ENCODE results near the gene PLET1.

Gene PLET1

GRCh38 chr11:112237451-112237850, 23.2 kb downstream of the PLET1 start:
- Histone ChIP-seq H2AFZ (ENCODE audit: low read depth, low read length) (no peak overlapping the region), H4K20me1 (ENCODE audit: insufficient read depth, low read length) (no peaks in the 10 kb centered on the region), H3K27ac (ENCODE audit: low read length) (no peak overlapping the region), H3K27me3 (ENCODE audit: insufficient read depth, low read length, poor library complexity) (no peaks in the 10 kb centered on the region), H3K4me3 (ENCODE audit: low read depth in 1 of 2, low read length in 2 of 2) (no peak overlapping the region), H3K9ac (ENCODE audit: low read depth, low read length) (no peak overlapping the region), H3K79me2 (ENCODE audit: insufficient read depth, low read length) (no peaks in the 10 kb centered on the region), H3K9me3 (ENCODE audit: insufficient read depth, low read length, severe bottlenecking) (no peaks in the 10 kb centered on the region), H3K4me2 (ENCODE audit: insufficient read depth, low read length) (no peak overlapping the region), H3K36me3 (ENCODE audit: insufficient read depth, low read length) (peaks cover 44% of the 10 kb centered on the region), H3K4me1 (ENCODE audit: insufficient read depth, low read length) (no peaks in the 10 kb centered on the region)
- ATAC-seq (ENCODE audit: insufficient read depth, low read depth) (no peak), DNase-seq (no peak)
- TF ChIP-seq EZH2 (IDR thresholded peaks at IDR 0.05; ENCODE audit: borderline replicate concordance, low read depth, low read length, severe bottlenecking) (no peak), CTCF (IDR thresholded peaks at IDR 0.05; ENCODE audit: borderline replicate concordance, extremely low read depth, low read length, poor library complexity, severe bottlenecking) (no peak)

- no peak overlapping the region for H3K9ac ChIP-seq (ENCODE audit: low read depth, low read length)
- 0 out of 2 replicates have a peak, but pooled peaks cover 3% of the 10 kb centered on the region for H3K79me2 ChIP-seq (ENCODE audit: insufficient read depth, low read length)
- H2AFZ ChIP-seq (ENCODE audit: low read depth, low read length) = no peak overlapping the region
- no peaks in the 10 kb centered on the region for H3K9me3 ChIP-seq (ENCODE audit: insufficient read depth, low read length, severe bottlenecking)
- H4K20me1 ChIP-seq (ENCODE audit: insufficient read depth, low read length) = no peaks in the 10 kb centered on the region
- peaks cover 47% of the 10 kb centered on the region for H3K36me3 ChIP-seq (ENCODE audit: insufficient read depth, low read length)
- no peak overlapping the region for H3K4me2 ChIP-seq (ENCODE audit: insufficient read depth, low read length)
- TF ChIP-seq CTCF (IDR thresholded peaks at IDR 0.05; ENCODE audit: borderline replicate concordance, extremely low read depth, low read length, poor library complexity, severe bottlenecking) (no peak), EZH2 (IDR thresholded peaks at IDR 0.05; ENCODE audit: borderline replicate concordance, low read depth, low read length, severe bottlenecking) (no peak)
- H3K27me3 ChIP-seq (ENCODE audit: insufficient read depth, low read length, poor library complexity) = no peaks in the 10 kb centered on the region
- no peak overlapping the region for H3K27ac ChIP-seq (ENCODE audit: low read length)
- H3K4me1 ChIP-seq (ENCODE audit: insufficient read depth, low read length) = no peaks in the 10 kb centered on the region
- DNase-seq (no peak), ATAC-seq (ENCODE audit: insufficient read depth, low read depth) (no peak)
- no peak overlapping the region for H3K4me3 ChIP-seq (ENCODE audit: low read depth in 1 of 2, low read length in 2 of 2)
Measured at GRCh38 chr11:112235750-112236390, 24.8 kb downstream of the PLET1 start.

- peaks cover 58% of the 10 kb centered on the region for H3K36me3 ChIP-seq (ENCODE audit: insufficient read depth, low read length)
Measured at GRCh38 chr11:112231952-112232351, 28.7 kb downstream of the PLET1 start.

More at GRCh38 chr11:112231952-112232351, 28.7 kb downstream of the PLET1 start:
- Histone ChIP-seq H3K4me2 (ENCODE audit: insufficient read depth, low read length) (no peak overlapping the region), H4K20me1 (ENCODE audit: insufficient read depth, low read length) (no peaks in the 10 kb centered on the region), H3K9me3 (ENCODE audit: insufficient read depth, low read length, severe bottlenecking) (no peaks in the 10 kb centered on the region), H3K79me2 (ENCODE audit: insufficient read depth, low read length) (peaks cover 36% of the 10 kb centered on the region), H3K9ac (ENCODE audit: low read depth, low read length) (no peak overlapping the region), H3K27me3 (ENCODE audit: insufficient read depth, low read length, poor library complexity) (no peaks in the 10 kb centered on the region), H3K4me1 (ENCODE audit: insufficient read depth, low read length) (peaks cover 14% of the 10 kb centered on the region), H2AFZ (ENCODE audit: low read depth, low read length) (no peak overlapping the region), H3K27ac (ENCODE audit: low read length) (no peak overlapping the region), H3K4me3 (ENCODE audit: low read depth in 1 of 2, low read length in 2 of 2) (no peak overlapping the region)
- no peak for ATAC-seq (ENCODE audit: insufficient read depth, low read depth)
- DNase-seq = no peak
- TF ChIP-seq CTCF (IDR thresholded peaks at IDR 0.05; ENCODE audit: borderline replicate concordance, extremely low read depth, low read length, poor library complexity, severe bottlenecking) (no peak), EZH2 (IDR thresholded peaks at IDR 0.05; ENCODE audit: borderline replicate concordance, low read depth, low read length, severe bottlenecking) (no peak)

All from DND-41 (cell line).